Measurements from ENCODE around the gene GALNT9. TPM values are rescaled to one million over a fixed set of nuclear protein-coding genes. Genes with fewer than 3 reads are reported as not detected.

The GALNT9 gene
- total RNA-seq, 4 donors from 2014 or later = 10.9 to 52.7 (median 36.7) TPM; not detected in 1

- TF ChIP-seq CTCF (IDR thresholded peaks at IDR 0.05) = no peak
- no peak for DNase-seq (ENCODE audit: low spot score)
- no peak for ATAC-seq (ENCODE audit: low FRiP score)
Observed at GRCh38 chr12:132328282-132329029, 933 bp downstream of the GALNT9 start.

- peak; percentile 55 for DNase-seq (ENCODE audit: low spot score)
- no peak for TF ChIP-seq CTCF (IDR thresholded peaks at IDR 0.05)
- ATAC-seq (ENCODE audit: low FRiP score) = peak; percentile 82
Observed at GRCh38 chr12:132327336-132328171, 1.8 kb downstream of the GALNT9 start.

- no peak for TF ChIP-seq CTCF (IDR thresholded peaks at IDR 0.05)
- ATAC-seq (ENCODE audit: low FRiP score) (peak; percentile 1), DNase-seq (ENCODE audit: low spot score) (no peak)
Observed at GRCh38 chr12:132326646-132327045, 2.7 kb downstream of the GALNT9 start.

- no peak for TF ChIP-seq CTCF (IDR thresholded peaks at IDR 0.05)
- ATAC-seq (ENCODE audit: low FRiP score) (no peak), DNase-seq (ENCODE audit: low spot score) (no peak)
Observed at GRCh38 chr12:132325733-132326130, 3.7 kb downstream of the GALNT9 start.

GRCh38 chr12:132324841-132325732, 4.3 kb downstream of the GALNT9 start:
- TF ChIP-seq CTCF (IDR thresholded peaks at IDR 0.05) = no peak
- DNase-seq (ENCODE audit: low spot score) = no peak
- ATAC-seq (ENCODE audit: low FRiP score) = no peak

GRCh38 chr12:132324173-132324572, 5.2 kb downstream of the GALNT9 start:
- TF ChIP-seq CTCF (IDR thresholded peaks at IDR 0.05) = no peak
- ATAC-seq (ENCODE audit: low FRiP score) = no peak
- no peak for DNase-seq (ENCODE audit: low spot score)

Data from omental fat pad (tissue), 4 donors.